Measurements from ENCODE around the gene NT5DC2.

Gene NT5DC2

DNA sequence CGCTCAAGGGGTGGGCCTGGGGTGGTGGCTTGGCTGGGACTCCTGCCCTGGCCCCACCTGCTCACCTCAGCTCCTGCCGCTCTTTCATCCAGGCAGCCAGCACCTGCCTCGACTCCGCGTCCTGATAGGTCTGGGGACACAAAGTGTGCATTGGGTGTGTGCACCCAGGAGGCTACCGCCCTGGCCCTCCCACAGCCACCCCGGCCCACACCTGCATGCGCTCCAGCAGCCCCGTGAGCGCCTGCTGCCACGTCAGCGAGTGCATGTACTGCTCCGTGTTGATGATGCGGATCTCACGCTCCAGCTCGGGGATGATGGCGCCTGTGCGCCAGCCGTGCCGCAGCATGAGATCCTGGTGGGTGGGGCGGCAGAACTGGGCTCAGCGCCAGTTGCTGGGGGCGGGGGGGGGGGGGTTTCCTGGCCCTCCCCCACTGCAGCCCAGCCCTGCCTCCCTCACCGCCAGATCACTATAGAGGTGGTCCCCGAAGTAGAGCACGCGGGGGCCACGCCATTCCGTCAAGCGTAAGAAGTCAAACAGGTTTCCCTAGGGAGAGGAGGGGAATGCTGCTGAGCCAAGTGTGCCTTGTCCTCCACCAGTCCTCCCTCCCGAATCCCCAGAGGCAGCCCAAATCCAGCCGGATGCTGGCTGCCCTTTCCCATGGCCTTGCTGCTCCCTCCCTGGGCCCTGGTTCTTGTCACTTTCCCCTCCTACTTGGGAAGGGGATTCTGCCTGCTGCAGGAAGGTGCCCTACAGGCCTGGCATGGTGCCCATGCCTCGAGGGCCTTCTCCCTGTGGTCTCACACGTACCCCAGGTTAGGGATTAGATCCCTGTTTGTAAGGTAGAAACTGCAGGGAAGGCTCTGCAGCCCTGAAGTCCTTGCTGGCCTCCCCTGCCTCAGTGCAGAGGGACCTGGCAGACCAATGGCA, 8.6 kb downstream of the NT5DC2 start:
- DNase-seq (ENCODE audit: low read depth): no peak

DNA sequence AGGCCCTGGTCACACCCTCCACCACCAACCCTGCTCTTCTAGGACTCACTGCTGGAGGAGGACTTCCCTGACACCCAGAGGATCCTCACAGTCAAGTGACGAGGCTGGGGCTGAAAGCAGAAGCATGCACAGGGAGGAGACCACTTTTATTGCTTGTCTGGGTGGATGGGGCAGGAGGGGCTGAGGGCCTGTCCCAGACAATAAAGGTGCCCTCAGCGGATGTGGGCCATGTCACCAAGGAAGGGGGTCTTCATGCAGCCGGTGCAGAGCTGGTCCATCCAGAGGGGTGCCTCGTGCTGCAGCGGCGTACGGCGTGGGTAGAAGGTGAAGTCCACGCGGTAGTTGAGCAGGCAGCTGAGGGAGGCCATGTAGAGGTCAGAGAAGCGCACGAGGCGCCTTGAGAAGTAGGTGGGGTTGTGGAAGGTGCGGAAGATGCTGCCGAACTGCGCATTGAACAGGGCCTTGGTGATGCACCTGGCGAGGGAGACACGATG, 9.4 kb downstream of the NT5DC2 start:
- DNase-seq (ENCODE audit: low read depth): no peak

DNA sequence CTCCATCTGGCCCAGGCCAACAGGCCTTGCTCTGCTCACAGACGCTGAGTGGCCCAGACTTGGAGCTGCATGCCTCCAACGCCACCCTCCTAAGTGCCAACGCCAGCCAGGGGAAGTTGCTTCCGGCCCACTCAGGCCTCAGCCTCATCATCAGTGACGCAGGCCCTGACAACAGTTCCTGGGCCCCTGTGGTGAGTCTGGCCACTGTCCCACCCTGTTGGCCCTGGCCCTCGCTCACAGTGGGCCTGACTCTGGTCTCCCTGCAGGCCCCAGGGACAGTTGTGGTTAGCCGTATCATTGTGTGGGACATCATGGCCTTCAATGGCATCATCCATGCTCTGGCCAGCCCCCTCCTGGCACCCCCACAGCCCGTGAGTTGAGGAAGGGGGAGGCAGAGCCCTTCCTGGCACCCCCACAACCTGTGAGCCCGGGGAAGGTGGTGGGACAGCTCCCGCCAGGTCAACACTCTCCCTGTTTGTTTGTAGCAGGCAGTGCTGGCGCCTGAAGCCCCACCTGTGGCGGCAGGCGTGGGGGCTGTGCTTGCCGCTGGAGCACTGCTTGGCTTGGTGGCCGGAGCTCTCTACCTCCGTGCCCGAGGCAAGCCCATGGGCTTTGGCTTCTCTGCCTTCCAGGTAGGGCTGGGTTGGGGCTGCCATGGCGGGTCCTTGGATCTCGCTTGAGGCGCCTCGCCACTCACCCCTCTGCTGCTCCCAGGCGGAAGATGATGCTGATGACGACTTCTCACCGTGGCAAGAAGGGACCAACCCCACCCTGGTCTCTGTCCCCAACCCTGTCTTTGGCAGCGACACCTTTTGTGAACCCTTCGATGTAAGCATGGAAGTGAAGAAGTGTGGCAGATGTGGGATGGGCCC, 10.0 kb downstream of the NT5DC2 start:
- no peak for DNase-seq (ENCODE audit: low read depth)

DNA sequence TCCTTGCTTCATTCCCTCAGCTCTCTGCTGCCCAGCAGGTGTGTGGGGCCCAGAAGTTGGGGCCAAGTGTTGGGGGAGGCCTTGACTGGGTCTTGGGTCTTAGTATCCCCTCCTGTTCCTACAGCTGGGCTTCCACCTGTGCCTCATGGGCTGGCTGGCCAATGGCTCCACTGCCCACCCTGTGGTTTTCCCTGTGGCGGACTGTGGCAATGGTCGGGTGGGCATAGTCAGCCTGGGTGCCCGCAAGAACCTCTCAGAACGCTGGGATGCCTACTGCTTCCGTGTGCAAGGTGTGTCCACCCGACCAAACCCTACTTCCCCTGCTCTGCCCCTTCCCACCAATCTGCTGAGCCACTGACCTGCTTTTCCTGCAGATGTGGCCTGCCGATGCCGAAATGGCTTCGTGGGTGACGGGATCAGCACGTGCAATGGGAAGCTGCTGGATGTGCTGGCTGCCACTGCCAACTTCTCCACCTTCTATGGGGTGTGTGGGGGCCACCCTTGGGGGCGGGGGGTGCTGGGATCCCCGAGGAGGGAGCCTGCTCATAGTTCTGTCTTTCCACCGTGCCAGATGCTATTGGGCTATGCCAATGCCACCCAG, 10.9 kb downstream of the NT5DC2 start:
- DNase-seq (ENCODE audit: low read depth): no peak

DNA sequence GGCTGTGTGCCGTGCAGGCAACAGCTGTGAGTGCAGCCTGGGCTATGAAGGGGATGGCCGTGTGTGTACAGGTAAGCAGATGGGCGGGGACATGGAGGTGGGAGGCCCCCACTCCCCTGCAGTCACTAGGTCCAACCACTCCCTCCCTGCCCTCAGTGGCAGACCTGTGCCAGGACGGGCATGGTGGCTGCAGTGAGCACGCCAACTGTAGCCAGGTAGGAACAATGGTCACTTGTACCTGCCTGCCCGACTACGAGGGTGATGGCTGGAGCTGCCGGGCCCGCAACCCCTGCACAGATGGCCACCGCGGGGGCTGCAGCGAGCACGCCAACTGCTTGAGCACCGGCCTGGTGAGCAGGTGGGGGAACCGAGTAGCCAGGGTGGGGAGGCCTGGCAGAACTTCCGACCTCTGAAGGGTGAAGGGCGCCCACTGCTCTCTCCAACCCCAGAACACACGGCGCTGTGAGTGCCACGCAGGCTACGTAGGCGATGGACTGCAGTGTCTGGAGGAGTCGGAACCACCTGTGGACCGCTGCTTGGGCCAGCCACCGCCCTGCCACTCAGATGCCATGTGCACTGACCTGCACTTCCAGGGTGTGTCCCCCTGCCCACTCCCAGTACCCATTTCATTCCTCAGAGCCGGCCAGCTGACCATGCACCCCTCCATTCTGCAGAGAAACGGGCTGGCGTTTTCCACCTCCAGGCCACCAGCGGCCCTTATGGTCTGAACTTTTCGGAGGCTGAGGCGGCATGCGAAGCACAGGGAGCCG, 11.6 kb downstream of the NT5DC2 start:
- no peak for DNase-seq (ENCODE audit: low read depth)

DNA sequence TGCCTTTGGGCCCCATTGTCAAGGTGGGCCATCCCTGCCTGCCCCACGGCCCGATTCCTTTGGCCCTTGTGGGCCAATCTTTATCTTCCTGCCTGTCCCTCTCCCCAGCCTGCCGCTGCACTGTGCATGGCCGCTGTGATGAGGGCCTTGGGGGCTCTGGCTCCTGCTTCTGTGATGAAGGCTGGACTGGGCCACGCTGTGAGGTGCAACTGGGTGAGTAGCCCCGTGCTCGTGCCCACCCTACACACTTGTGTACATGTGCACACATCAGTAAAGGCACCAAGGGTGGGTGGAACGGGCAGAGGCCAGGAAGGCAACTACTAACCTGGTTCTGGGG, 12.2 kb downstream of the NT5DC2 start:
- no peak for DNase-seq (ENCODE audit: low read depth)

DNA sequence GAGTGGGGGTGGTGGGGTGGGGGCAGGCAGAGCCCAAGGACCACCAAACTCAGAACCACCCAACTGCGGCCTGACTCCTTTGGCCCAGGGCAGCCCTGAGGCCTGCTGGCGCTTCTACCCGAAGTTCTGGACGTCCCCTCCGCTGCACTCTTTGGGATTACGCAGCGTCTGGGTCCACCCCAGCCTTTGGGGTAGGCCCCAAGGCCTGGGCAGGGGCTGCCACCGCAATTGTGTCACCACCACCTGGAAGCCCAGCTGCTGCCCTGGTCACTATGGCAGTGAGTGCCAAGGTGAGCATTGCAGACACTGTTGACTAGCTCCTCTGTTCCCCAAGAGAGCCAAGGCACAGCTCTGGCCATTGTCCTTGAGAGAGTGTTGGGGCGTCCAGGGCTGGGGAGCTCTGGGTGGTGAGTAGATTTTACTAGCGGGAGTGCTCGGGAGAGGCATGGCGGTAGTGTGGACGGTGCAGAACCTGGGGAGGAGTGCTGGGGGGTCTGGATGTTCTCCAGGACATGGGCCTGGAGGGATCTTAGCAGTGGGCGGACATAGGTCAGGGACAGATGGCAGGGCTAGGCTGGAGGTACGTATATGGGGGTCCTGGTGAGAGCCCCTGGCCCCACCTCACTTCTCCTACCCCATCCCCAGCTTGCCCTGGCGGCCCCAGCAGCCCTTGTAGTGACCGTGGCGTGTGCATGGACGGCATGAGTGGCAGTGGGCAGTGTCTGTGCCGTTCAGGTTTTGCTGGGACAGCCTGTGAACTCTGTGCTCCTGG, 12.8 kb downstream of the NT5DC2 start:
- no peak for DNase-seq (ENCODE audit: low read depth)

DNA sequence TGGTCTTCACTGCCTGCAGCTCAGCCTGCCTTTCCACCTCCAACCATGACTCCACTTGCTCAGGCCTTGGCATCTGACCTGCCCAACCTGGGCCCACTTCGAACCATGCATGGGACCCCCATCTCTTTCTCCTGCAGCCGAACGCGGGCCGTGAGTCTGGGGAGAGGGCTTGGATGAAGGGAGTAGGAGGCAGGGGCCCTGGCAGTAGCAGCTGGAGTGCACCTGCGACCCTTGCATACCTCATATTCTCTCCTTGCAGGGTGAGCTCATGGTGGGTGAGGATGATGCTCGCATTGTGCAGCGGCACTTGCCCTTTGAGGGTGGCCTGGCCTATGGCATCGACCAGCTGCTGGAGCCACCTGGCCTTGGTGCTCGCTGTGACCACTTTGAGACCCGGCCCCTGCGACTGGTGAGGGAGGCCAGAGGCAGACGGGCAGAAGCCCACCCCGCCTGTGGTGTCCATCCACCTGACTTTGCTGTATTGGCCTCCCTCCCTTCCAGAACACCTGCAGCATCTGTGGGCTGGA, 13.5 kb downstream of the NT5DC2 start:
- DNase-seq (ENCODE audit: low read depth): no peak

DNA sequence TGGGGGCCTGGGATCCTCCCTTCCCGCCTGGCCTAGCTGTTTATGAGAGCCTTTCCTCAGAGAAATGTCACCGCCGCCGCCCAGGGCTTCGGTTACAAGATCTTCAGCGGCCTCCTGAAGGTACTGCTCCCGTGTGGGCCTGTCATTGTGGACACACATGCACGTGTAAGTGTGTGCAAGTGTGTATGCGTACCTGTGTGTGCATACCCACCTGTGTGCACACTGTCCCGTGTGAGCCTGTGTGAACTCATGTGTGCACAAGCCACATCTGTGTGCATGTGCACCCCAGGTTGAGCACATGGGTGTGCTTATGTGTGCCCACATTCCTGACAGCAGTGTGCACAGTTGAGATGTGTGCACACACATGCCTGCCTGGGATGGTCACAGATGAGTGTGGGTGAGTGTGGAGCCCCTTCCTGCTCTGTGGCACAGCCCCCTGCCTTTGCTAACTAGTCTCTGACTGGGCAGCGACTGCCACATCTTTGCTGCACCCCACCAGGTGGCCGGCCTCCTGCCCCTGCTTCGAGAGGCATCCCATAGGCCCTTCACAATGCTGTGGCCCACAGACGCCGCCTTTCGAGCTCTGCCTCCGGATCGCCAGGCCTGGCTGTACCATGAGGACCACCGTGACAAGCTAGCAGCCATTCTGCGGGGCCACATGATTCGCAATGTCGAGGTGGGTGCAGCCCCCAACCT, 14.1 kb downstream of the NT5DC2 start:
- no peak for DNase-seq (ENCODE audit: low read depth)

DNA sequence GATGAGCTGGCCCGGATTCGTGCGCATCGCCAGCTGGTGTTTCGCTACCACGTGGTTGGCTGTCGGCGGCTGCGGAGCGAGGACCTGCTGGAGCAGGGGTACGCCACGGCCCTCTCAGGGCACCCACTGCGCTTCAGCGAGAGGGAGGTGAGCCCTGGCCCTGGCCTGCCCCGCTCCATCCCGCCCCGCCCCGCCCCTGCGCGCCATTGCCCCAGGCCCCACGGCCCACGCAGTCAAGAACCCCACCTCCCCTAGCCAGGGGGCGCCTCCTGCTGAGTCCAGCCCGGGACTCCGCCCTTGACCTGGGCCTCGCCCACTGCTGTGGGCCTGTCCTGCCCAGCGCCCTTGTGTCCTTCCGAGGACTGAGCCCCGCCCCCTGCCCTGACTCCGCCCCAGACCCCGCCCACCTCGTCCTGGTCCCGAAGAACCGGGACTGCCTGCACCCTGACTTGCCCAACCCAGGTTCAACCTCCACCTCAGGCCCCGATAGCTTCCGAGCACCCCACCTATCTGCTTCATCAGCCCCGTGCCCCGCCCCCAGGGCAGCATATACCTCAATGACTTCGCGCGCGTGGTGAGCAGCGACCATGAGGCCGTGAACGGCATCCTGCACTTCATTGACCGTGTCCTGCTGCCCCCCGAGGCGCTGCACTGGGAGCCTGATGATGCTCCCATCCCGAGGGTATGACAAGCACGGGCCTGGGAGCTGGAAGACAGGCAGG, 14.8 kb downstream of the NT5DC2 start:
- DNase-seq (ENCODE audit: low read depth): no peak

DNA sequence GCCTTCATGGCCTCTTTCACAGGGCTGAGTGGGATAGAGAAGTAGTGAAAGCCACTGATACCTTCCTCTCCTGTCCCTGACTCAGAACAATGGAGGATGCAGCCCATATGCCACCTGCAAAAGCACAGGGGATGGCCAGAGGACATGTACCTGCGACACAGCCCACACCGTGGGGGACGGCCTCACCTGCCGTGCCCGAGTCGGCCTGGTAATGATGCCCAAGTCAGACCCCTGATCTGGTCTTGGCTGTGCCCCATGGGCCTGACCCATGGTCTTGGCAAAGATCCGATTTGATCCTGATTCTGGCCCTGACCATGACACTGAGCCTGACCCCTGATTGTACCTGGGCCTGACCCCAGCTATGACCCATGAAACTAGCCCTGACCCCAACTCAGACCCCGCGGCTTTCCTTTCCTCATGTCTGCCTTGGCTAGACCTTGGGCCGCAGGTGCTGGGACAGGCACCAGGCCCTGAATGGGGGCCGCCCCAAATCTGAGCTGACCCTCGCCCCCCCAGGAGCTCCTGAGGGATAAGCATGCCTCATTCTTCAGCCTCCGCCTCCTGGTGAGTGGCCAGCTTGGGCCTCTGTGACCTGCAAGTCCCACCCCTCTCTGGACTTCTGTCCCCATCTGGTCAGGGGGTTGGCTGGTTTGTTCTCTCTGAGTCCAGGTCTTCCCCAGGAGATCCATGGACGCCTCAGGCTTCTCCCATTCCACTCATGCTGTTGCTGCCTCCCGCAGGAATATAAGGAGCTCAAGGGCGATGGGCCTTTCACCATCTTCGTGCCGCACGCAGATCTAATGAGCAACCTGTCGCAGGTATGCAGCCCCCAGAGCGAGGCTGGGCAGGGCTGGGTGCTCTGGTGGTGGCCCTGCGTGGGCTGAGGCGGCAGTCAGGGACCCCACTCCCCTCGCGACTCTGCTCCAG, 15.6 kb downstream of the NT5DC2 start:
- no peak for DNase-seq (ENCODE audit: low read depth)

DNA sequence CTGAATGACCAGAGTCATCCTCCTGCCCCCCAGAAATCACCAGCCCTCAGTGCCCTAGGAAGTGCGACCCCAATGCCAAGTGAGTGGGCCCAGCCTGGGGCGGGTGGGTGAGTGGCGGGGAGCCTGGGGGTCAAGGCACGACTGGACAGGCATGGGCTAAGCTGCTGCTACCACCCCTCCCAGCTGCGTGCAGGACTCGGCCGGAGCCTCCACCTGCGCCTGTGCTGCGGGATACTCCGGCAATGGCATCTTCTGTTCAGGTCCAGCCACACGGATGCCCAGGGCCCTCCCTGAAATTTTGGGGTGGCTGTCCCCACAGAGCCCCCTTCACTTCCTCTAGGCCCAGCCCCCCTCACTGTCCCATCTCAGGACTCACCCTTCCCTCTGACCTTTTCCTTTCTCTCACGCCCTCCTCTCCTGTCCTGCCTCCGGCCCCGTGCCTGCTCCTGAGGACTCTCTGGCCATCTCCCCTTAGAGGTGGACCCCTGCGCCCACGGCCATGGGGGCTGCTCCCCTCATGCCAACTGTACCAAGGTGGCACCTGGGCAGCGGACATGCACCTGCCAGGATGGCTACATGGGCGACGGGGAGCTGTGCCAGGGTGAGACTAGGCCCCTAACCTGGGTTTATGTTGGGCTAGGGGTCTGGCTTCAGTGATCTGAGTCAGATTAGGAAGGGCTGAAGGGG, 17.0 kb downstream of the NT5DC2 start:
- DNase-seq (ENCODE audit: low read depth): no peak

DNA sequence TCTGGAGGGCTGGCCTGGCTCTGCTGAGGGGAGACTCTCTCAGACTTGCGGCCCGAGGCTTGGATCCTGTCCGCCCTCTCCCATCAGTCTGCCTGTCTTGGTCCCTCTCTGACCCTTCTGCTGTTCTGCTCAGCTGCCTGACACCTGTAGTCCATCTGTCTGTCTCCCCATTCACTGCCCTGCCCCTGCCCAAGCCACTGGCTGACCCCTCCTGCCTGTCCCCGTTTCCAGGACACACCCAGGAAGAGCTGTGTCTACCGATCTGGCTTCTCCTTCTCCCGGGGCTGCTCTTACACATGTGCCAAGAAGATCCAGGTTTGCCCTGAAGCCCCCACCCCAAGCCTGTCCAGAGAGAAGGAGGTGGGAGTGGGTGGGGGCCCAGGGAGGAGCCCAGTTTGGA, 18.5 kb downstream of the NT5DC2 start:
- DNase-seq (ENCODE audit: low read depth): no peak

DNA sequence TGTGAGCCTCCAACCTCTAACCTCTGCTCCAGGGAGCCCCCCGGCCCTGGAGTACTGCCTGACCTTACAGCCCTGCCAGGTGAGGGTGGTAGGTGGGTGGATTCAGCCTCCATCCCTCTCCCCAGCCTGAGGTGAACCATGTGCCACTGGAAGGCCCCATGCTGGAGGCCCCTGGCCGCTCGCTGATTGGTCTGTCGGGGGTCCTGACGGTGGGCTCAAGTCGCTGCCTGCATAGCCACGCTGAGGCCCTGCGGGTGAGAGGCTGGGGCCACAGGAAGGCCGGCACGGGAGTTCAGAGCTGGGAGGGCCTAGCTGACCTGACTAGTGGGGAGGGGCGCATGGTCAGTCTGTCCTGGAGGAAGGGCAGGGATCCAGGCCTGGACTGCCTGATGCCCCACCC, 19.1 kb downstream of the NT5DC2 start:
- no peak for DNase-seq (ENCODE audit: low read depth)

DNA sequence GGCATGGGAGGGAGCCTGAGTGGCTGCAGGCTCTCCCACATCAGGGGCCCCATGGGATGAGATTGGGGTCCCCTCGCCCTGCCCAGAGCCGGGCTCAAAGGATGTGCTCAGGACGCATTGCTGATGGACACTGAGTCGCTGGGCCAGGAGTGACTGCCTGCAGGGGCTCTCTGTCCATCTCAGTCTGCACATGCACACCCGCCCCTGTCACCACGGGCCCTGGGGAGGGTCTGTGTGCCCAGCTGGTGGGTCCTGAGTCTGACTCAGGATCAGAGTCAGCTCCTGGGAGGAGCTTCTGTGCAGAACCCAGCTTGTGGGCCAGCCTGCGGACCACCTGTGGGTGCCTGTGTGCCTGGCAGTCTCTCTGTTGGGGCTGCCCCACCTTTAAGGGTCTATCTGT, 20.4 kb downstream of the NT5DC2 start:
- no peak for DNase-seq (ENCODE audit: low read depth)

DNA sequence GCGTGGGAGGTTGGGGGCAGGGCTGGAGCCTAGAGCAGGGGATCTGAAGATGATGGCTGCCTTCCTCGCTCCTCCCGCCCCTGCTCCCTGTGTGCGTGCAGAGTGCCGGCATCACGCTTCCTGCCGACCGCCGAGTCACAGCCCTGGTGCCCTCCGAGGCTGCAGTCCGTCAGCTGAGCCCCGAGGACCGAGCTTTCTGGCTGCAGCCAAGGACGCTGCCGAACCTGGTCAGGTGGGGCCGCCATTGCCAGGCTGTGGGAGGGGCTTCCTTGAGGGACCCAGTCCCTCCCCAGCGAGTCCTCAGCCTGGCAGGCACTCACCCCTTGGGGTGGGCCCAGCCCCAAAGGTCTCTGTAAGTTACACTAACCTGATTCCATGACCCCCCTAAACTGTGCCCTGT, 20.9 kb downstream of the NT5DC2 start:
- DNase-seq (ENCODE audit: low read depth): no peak

DNA sequence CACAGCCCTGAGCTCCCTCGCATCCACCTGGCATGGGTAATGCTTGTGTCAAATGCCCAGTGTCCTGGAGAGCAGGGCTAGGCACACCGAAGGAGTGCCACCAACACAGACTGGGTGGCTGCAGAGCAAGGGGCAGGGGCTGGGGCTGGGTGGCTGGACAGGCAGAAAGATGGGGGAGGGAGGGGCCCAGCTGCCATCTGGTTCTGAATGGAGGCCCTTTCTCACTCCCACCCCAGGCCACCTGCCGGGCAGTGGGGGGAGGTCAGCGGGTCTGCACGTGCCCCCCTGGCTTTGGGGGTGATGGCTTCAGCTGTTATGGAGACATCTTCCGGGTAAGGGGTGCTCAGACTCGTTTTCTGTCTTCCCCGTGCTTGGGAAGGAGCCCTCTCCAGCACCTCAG, 21.6 kb downstream of the NT5DC2 start:
- DNase-seq (ENCODE audit: low read depth): no peak

DNA sequence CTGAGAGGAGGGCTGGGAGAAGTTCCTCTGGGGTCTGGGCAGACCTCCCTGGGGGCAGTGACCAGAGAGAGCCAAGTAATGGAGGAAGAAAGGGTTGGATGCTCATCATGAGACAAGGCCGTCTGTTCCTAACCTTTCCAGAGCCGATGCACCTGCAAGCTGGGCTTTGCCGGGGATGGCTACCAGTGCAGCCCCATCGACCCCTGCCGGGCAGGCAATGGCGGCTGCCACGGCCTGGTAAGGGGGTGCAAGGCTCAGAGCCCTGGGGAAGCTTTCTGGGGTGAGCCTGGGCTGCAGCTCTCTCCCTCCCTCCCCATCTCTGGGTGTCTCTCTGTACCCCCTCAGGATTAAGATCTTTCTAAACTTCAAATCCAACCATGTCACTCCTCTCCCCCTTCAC, 22.1 kb downstream of the NT5DC2 start:
- no peak for DNase-seq (ENCODE audit: low read depth)
